Body of pancreas (tissue), 4 donors: Measurements from ENCODE around the gene PRSS3.

Experiments used
- CTCF ChIP-seq, 7 experiments: fragments of 450-650 bp in 4 of 7; fragments of 200-600 bp in 3 of 7; sonication (generic) in 3 of 7; IDR thresholded peaks; one replicate each; pipeline ENCODE4 v1.5.1; 2016 to 2019; ENCODE audit warnings: antibody characterized with exemption in 7 of 7
- POLR2A ChIP-seq, 3 donors: fragments of 450-650 bp; IDR thresholded peaks; one replicate each; pipeline ENCODE4 v1.6.1; 2016; ENCODE audit warnings: antibody characterized with exemption in 3 of 3, mild to moderate bottlenecking in 2 of 3

- TF ChIP-seq CTCF (IDR thresholded peaks at IDR 0.05), result no peak
- TF ChIP-seq POLR2A (IDR thresholded peaks at IDR 0.05), result no peak
These were observed 18.8 kb upstream of the PRSS3 start for GRCh38 chr9:33776578-33776977.
